Heart left ventricle (tissue), 13 donors: ENCODE data around the gene CNIH2.

Source experiments
- POLR2A ChIP-seq, 2 donors: fragments of 450-650 bp; IDR thresholded peaks; one replicate each; pipeline ENCODE4 v1.6.1; 2017; ENCODE audit warnings: antibody characterized with exemption in 2 of 2, mild to moderate bottlenecking in 2 of 2, moderate library complexity in 2 of 2
- TF ChIP-seq, protein P1 (sequence below), 12 donors: fragments of 200-600 bp; sonication (generic) in 4 of 12; IDR thresholded peaks; one replicate each; pipeline versions ENCODE4 v1.5.0 to v1.8.0; 2018 to 2022; ENCODE audit warnings: antibody characterized with exemption in 12 of 12, mild to moderate bottlenecking in 5 of 12
- donor health status: ischemic (EF 13 %, LVEDD 7.1; RV severe dilation, severe dysfunction).
- donor health status: DM: no; HTN: yes; CAD: no.
- donor health status: DM: no; HTN: no; CAD: no.
- donor health status: ischemic (EF 25% LVEDD 6.9; RV normal size, moderate dysfunction).
- donor health status: ischemic (EF 25% LVEDD 5.7; RV mildly dilated, moderate dysfunction).
- donor health status: ischemic (EF 35%, LVEDD 5.7; RV mildly dilated, moderate dysfunction).
- donor health status: nonischemic (EF 11% LVEDD 7.7; RV severe dilation, severe dysfunction).
- donor health status: DM: yes; HTN: yes; CAD: no.
- donor health status: PGD.
- donor health status: ischemic (EF 29% LVEDD 5.4; RV normal size, mild dysfunction).
- donor health status: nonischemic (EF 23%, LVEDD 6.1; RV moderate dilation, normal function).

DNA sequence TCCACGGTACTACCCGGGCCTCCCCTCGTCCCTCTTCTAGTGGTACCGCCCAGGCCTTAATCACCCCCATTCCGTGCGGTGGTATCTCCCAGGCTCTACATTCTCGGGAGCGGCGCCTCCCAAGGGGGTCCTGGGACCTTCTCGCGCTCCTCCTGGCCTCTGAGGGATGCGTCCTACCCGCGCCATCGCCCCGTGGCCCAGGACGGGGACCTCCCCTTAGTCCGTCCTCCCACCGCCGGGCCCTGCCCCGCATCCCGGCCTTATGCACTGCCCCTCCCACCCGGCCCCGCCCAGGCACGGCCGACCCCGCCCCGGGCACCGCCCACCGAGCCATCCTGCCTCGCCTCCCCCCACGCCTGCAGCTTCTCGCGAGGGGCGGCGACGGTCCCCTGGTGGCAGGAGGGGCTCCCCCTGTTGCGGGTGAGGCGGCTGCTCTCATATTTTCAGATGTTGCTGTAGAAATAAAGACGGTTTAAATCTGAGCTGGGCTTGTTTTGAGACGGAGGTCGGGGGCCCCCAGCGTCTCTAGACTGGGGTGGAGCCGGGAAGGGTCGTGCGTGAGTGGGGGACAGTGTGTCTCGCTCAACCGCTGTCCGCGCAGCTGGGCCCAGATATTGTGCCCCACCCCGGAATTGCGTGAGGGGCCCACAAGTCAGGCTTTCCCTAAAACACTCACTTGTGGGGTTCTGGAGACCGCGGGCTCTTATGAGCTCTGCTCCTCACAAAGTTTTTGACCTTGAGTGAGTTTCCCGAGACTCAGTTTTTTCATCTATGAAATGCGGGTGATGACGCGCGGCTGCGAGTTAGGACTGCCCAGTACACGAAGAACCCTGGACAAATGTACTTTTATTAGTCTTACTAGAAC is 10.4 kb upstream of the CNIH2 start:
- TF ChIP-seq, protein P1, sequence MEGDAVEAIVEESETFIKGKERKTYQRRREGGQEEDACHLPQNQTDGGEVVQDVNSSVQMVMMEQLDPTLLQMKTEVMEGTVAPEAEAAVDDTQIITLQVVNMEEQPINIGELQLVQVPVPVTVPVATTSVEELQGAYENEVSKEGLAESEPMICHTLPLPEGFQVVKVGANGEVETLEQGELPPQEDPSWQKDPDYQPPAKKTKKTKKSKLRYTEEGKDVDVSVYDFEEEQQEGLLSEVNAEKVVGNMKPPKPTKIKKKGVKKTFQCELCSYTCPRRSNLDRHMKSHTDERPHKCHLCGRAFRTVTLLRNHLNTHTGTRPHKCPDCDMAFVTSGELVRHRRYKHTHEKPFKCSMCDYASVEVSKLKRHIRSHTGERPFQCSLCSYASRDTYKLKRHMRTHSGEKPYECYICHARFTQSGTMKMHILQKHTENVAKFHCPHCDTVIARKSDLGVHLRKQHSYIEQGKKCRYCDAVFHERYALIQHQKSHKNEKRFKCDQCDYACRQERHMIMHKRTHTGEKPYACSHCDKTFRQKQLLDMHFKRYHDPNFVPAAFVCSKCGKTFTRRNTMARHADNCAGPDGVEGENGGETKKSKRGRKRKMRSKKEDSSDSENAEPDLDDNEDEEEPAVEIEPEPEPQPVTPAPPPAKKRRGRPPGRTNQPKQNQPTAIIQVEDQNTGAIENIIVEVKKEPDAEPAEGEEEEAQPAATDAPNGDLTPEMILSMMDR (IDR thresholded peaks at IDR 0.05): peak in 6 of 12 donors; percentile 13 to 29 (median 20)
- peak; percentile 17 to 60 for TF ChIP-seq POLR2A (IDR thresholded peaks at IDR 0.05)
